HepG2 (cell line): Measurements from ENCODE around the gene CCDC148. TPM values are rescaled to one million over a fixed set of nuclear protein-coding genes. Genes with fewer than 3 reads are reported as not detected.
A peak's percentile ranks its signal among the peaks of the same experiment; 100 is the strongest.

ENCODE experiments used
- FOXJ3 ChIP-seq: sonication (generic); formaldehyde crosslinking; IDR thresholded peaks from 2 replicates; pipeline ENCODE4 v1.4.0; 2020; ENCODE audit warnings: missing genetic modification reagents, mild to moderate bottlenecking, borderline replicate concordance
- FOXP1 ChIP-seq, 2 experiments: fragments of 450-650 bp in 1 of 2; IDR thresholded peaks; 2 replicates each; pipeline ENCODE4 v1.6.1; 2017 to 2018; ENCODE audit warnings: antibody characterized with exemption in 1 of 2
- GATAD1 ChIP-seq: IDR thresholded peaks from 2 replicates; pipeline ENCODE4 v1.6.1; 2016; ENCODE audit warnings: missing genetic modification reagents, missing compliant biosample characterization
- KDM6A ChIP-seq: IDR thresholded peaks from 2 replicates; pipeline ENCODE4 v1.6.1; 2016; ENCODE audit warnings: low read depth
- LCORL ChIP-seq, 2 experiments: fragments of 450-650 bp in 1 of 2; sonication (generic) in 1 of 2; formaldehyde crosslinking in 1 of 2; IDR thresholded peaks; 2 replicates each; pipeline versions ENCODE4 v1.5.0 to v1.6.1; 2017 to 2020; ENCODE audit warnings: antibody characterized with exemption in 1 of 2, missing genetic modification reagents in 1 of 2
- MAF1 ChIP-seq: sonication (generic); formaldehyde crosslinking; IDR thresholded peaks from 2 replicates; pipeline ENCODE4 v1.5.0; 2020; ENCODE audit warnings: missing genetic modification reagents, borderline replicate concordance
- MYNN ChIP-seq: sonication (generic); formaldehyde crosslinking; IDR thresholded peaks from 2 replicates; pipeline ENCODE4 v1.4.0; 2020; ENCODE audit warnings: mild to moderate bottlenecking, low read depth, missing genetic modification reagents
- NONO ChIP-seq, 2 experiments: fragments of 450-650 bp in 1 of 2; sonication (generic) in 1 of 2; formaldehyde crosslinking in 1 of 2; IDR thresholded peaks in 1 of 2; conservative IDR thresholded peaks in 1 of 2; 2 replicates each; pipeline versions ENCODE4 v1.6.1 to v1.8.0; 2017 to 2022; ENCODE audit warnings: mild to moderate bottlenecking in 1 of 2, missing genetic modification reagents in 1 of 2, moderate library complexity in 1 of 2
- PATZ1 ChIP-seq: sonication (generic); formaldehyde crosslinking; IDR thresholded peaks from 2 replicates; pipeline ENCODE4 v1.4.0; 2020; ENCODE audit warnings: missing genetic modification reagents
- STAT5B ChIP-seq: sonication (generic); formaldehyde crosslinking; IDR thresholded peaks from 2 replicates; pipeline ENCODE4 v1.4.0; 2020; ENCODE audit warnings: missing genetic modification reagents
- TBP ChIP-seq: sonication (generic); formaldehyde crosslinking; IDR thresholded peaks from 2 replicates; pipeline ENCODE4 v1.5.0; 2020; ENCODE audit warnings: missing genetic modification reagents
- TEAD3 ChIP-seq: optimal IDR thresholded peaks from 2 replicates; pipeline ENCODE3; 2016; ENCODE audit warnings: borderline replicate concordance
- ZC3H4 ChIP-seq: sonication (generic); formaldehyde crosslinking; IDR thresholded peaks from 2 replicates; pipeline ENCODE4 v1.4.0; 2020; ENCODE audit warnings: missing genetic modification reagents, borderline replicate concordance
- ZFP90 ChIP-seq: sonication (generic); formaldehyde crosslinking; IDR thresholded peaks from 2 replicates; pipeline ENCODE4 v1.8.0; 2022; ENCODE audit warnings: missing genetic modification reagents, mild to moderate bottlenecking, inconsistent platforms, borderline replicate concordance
- ZNF136 ChIP-seq: sonication (generic); formaldehyde crosslinking; IDR thresholded peaks from 2 replicates; pipeline ENCODE4 v1.8.1; 2022; ENCODE audit warnings: low read depth, mild to moderate bottlenecking, moderate library complexity, missing genetic modification reagents
- ZNF281 ChIP-seq: sonication (generic); formaldehyde crosslinking; IDR thresholded peaks from 2 replicates; pipeline ENCODE4 v1.4.0; 2020; ENCODE audit warnings: missing genetic modification reagents, borderline replicate concordance
- ZNF335 ChIP-seq: sonication (generic); formaldehyde crosslinking; IDR thresholded peaks from 2 replicates; pipeline ENCODE4 v1.4.0; 2020; ENCODE audit warnings: missing genetic modification reagents
- ZNF431 ChIP-seq: sonication (generic); formaldehyde crosslinking; IDR thresholded peaks from 2 replicates; pipeline ENCODE4 v1.9.0; 2022; ENCODE audit warnings: missing genetic modification reagents, low read depth, mild to moderate bottlenecking, borderline replicate concordance
- polyA plus RNA-seq, 8 experiments: library from polyadenylated mRNA; depleted of rRNA in 3 of 8; stranded (reverse) in 7 of 8; unstranded in 1 of 8; fragments of >200 nt; fragmentation: Illumina TruSeq in 4 of 8; extraction: Trizol in 4 of 8; gene quantifications; 2 replicates each; pipeline versions ENCODE4 v1.2.1 to v1.2.3, GENCODE V29; 2011 to 2016; ENCODE audit warnings: low read depth in 4 of 8, missing spikeins in 1 of 8, mixed read lengths in 1 of 8; ENCODE audit not compliant: insufficient read depth in 1 of 8
- total RNA-seq, 5 experiments: library from RNA; depleted of rRNA; stranded (reverse); fragments of >200 nt; fragmentation: Illumina TruSeq; extraction: Trizol; gene quantifications; 2 replicates each; pipeline ENCODE4 v1.2.3, GENCODE V29; 2016; ENCODE audit warnings: low read depth in 1 of 5
- TF ChIP-seq, protein P1 (sequence below): sonication (generic); formaldehyde crosslinking; IDR thresholded peaks from 2 replicates; pipeline ENCODE4 v1.4.0; 2020; ENCODE audit warnings: missing genetic modification reagents
- TF ChIP-seq, protein P2 (sequence below): sonication (generic); formaldehyde crosslinking; IDR thresholded peaks from 2 replicates; pipeline ENCODE4 v1.8.0; 2022; ENCODE audit warnings: mild to moderate bottlenecking, missing genetic modification reagents, borderline replicate concordance

Gene CCDC148
- total and polyA plus RNA-seq, 2 of the 13 experiments (the other 11 are each of a cell fraction or from before 2014, with no cell fraction given): 0.30 to 0.49 TPM

GRCh38 chr2:158184556-158185343, 271.8 kb downstream of the CCDC148 start (continued):
- TF ChIP-seq GATAD1: no peak
- no peak for TF ChIP-seq ZC3H4
- TF ChIP-seq, protein P1, sequence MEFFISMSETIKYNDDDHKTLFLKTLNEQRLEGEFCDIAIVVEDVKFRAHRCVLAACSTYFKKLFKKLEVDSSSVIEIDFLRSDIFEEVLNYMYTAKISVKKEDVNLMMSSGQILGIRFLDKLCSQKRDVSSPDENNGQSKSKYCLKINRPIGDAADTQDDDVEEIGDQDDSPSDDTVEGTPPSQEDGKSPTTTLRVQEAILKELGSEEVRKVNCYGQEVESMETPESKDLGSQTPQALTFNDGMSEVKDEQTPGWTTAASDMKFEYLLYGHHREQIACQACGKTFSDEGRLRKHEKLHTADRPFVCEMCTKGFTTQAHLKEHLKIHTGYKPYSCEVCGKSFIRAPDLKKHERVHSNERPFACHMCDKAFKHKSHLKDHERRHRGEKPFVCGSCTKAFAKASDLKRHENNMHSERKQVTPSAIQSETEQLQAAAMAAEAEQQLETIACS (CRISPR knock-in tag): no peak
- TF ChIP-seq ZNF431 (CRISPR knock-in tag): no peak; the same call in 1 of the 2 replicates
- peak; percentile 66; the same call in 1 of the 2 replicates for TF ChIP-seq ZNF136
- no peak for TF ChIP-seq FOXP1 (IDR thresholded peaks at IDR 0.05)
- peak; percentile 73 for TF ChIP-seq FOXP1 (CRISPR knock-in tag; IDR thresholded peaks at IDR 0.05)
- peak; percentile 44; the same call in 1 of the 2 replicates for TF ChIP-seq ZNF281 (CRISPR knock-in tag)
- TF ChIP-seq LCORL (IDR thresholded peaks at IDR 0.05): no peak
- peak; percentile 97 for TF ChIP-seq LCORL (CRISPR knock-in tag; IDR thresholded peaks at IDR 0.05)
- TF ChIP-seq, protein P2, sequence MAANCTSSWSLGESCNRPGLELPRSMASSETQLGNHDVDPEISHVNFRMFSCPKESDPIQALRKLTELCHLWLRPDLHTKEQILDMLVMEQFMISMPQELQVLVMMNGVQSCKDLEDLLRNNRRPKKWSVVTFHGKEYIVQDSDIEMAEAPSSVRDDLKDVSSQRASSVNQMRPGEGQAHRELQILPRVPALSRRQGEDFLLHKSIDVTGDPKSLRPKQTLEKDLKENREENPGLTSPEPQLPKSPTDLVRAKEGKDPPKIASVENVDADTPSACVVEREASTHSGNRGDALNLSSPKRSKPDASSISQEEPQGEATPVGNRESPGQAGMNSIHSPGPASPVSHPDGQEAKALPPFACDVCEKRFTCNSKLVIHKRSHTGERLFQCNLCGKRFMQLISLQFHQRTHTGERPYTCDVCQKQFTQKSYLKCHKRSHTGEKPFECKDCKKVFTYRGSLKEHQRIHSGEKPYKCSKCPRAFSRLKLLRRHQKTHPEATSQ (CRISPR knock-in tag): no peak
- TF ChIP-seq ZFP90 (CRISPR knock-in tag): no peak
- peak; percentile 66; the same call in 1 of the 2 replicates for TF ChIP-seq KDM6A
- TF ChIP-seq ZNF335: 0 out of 2 replicates have a peak, but pooled peaks have one; percentile 37
- TF ChIP-seq TBP: no peak
- TF ChIP-seq MAF1: no peak
- no peak for TF ChIP-seq MYNN (CRISPR knock-in tag)
- no peak for TF ChIP-seq STAT5B (CRISPR knock-in tag)
- peak; percentile 91; the same call in 1 of the 2 replicates for TF ChIP-seq FOXJ3 (CRISPR knock-in tag)
- TF ChIP-seq PATZ1 (CRISPR knock-in tag): peak; percentile 62; the same call in 1 of the 2 replicates
- no peak for TF ChIP-seq NONO (IDR thresholded peaks at IDR 0.05)
- TF ChIP-seq NONO (CRISPR knock-in tag; conservative IDR thresholded peaks at IDR 0.05): no peak
- peak; percentile 99 for TF ChIP-seq TEAD3 (CRISPR knock-in tag)
